ENCODE results near the gene PROM2.

Gene PROM2

DNA sequence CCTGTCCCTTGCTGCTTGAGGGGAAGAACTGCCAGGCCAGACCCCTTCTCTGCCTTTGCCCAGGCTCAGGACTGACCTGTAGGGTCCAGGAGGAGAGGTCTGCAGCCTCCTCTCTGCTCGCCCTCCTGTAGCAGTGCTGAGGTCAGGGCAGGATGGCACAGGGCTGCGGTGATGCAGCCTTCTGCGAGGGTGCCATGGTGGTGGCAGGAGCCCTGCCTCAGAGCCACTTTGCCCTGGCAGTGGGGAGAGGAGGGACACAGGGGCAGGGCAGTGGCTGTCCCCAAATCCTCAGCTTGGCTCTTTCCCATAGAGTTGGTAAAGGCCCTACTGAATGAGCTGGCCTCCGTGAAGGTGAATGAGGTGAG, 884 bp downstream of the PROM2 start:
- Histone ChIP-seq H3K27me3 (ENCODE audit: insufficient read depth, low read length, poor library complexity) (no peaks in the 10 kb centered on the region), H2BK15ac (replicated peaks; ENCODE audit: low read depth) (no peak overlapping the region), H3K9ac (ENCODE audit: low read length) (no peak overlapping the region), H2BK120ac (ENCODE audit: low read depth, low read length) (no peak overlapping the region), H4K5ac (ENCODE audit: low read length) (no peak overlapping the region), H3K23ac (ENCODE audit: low read length) (no peak overlapping the region), H3K4me3 (ENCODE audit: low read length) (no peak overlapping the region), H3K4ac (ENCODE audit: low read depth, low read length) (no peak overlapping the region), H3K79me1 (ENCODE audit: low read length) (no peaks in the 10 kb centered on the region), H3K56ac (ENCODE audit: low read length) (peak overlapping the region; percentile 44), H3K18ac (ENCODE audit: low read length) (no peak overlapping the region), H2AK5ac (ENCODE audit: low read length) (no peak overlapping the region), H3K36me3 (ENCODE audit: control insufficient read depth, insufficient read depth, low read length) (no peaks in the 10 kb centered on the region), H3K27ac (ENCODE audit: low read depth, low read length) (no peak overlapping the region), H4K8ac (ENCODE audit: low read depth, low read length) (no peak overlapping the region), H3K4me2 (ENCODE audit: low read length) (no peak overlapping the region), H3K79me2 (ENCODE audit: control insufficient read depth, insufficient read depth, low read length) (no peaks in the 10 kb centered on the region), H3K4me1 (ENCODE audit: control insufficient read depth, low read depth, low read length) (peaks cover 5% of the 10 kb centered on the region), H2BK5ac (ENCODE audit: low read length) (no peak overlapping the region)
- DNase-seq = no peak
- no CpG with 5 or more reads among the region's 4 CpGs for WGBS (ENCODE audit: extremely low coverage, insufficient coverage, low lambda C conversion rate)

DNA sequence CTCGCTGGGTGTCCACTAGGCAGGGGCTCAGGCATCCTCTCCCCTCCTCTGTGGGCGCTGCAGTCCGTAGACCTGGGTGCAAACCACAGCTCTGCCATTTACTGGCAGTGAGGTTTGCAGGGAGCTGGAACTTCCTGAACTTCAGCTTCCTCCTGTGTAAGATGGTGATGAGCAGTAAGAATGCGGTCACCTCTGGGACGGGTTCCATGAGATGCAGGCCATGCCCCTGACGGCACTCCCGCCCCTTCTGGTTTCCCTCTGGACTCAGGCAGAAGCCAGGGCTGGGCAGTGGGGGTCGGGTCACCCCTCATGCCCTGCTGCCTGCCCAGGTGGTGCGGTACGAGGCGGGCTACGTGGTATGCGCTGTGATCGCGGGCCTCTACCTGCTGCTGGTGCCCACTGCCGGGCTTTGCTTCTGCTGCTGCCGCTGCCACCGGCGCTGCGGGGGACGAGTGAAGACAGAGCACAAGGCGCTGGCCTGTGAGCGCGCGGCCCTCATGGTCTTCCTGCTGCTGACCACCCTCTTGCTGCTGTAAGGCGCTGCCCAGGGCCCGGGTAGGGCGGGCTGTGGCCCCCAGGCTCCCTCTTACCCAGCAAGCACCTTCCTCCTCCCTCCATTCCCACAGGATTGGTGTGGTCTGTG, 1.5 kb downstream of the PROM2 start:
- no peak for DNase-seq
- H4K8ac ChIP-seq (ENCODE audit: low read depth, low read length) = no peak overlapping the region
- WGBS (ENCODE audit: extremely low coverage, insufficient coverage, low lambda C conversion rate) = no CpG with 5 or more reads among the region's 28 CpGs
- H3K9ac ChIP-seq (ENCODE audit: low read length) = no peak overlapping the region
- no peak overlapping the region for H2BK15ac ChIP-seq (replicated peaks; ENCODE audit: low read depth)
- H3K79me2 ChIP-seq (ENCODE audit: control insufficient read depth, insufficient read depth, low read length) = no peaks in the 10 kb centered on the region
- H3K4me2 ChIP-seq (ENCODE audit: low read length) = no peak overlapping the region
- no peak overlapping the region for H2BK5ac ChIP-seq (ENCODE audit: low read length)
- no peak overlapping the region for H2BK120ac ChIP-seq (ENCODE audit: low read depth, low read length)
- H3K36me3 ChIP-seq (ENCODE audit: control insufficient read depth, insufficient read depth, low read length) = no peaks in the 10 kb centered on the region
- peaks cover 5% of the 10 kb centered on the region for H3K4me1 ChIP-seq (ENCODE audit: control insufficient read depth, low read depth, low read length)
- H2AK5ac ChIP-seq (ENCODE audit: low read length) = no peak overlapping the region
- no peak overlapping the region for H4K5ac ChIP-seq (ENCODE audit: low read length)
- no peak overlapping the region for H3K18ac ChIP-seq (ENCODE audit: low read length)
- peak overlapping the region; percentile 7 for H3K56ac ChIP-seq (ENCODE audit: low read length)
- no peak overlapping the region for H3K23ac ChIP-seq (ENCODE audit: low read length)
- H3K4ac ChIP-seq (ENCODE audit: low read depth, low read length) = no peak overlapping the region
- H3K79me1 ChIP-seq (ENCODE audit: low read length) = no peaks in the 10 kb centered on the region
- H3K4me3 ChIP-seq (ENCODE audit: low read length) = no peak overlapping the region
- H3K27me3 ChIP-seq (ENCODE audit: insufficient read depth, low read length, poor library complexity) = no peaks in the 10 kb centered on the region
- H3K27ac ChIP-seq (ENCODE audit: low read depth, low read length) = no peak overlapping the region

DNA sequence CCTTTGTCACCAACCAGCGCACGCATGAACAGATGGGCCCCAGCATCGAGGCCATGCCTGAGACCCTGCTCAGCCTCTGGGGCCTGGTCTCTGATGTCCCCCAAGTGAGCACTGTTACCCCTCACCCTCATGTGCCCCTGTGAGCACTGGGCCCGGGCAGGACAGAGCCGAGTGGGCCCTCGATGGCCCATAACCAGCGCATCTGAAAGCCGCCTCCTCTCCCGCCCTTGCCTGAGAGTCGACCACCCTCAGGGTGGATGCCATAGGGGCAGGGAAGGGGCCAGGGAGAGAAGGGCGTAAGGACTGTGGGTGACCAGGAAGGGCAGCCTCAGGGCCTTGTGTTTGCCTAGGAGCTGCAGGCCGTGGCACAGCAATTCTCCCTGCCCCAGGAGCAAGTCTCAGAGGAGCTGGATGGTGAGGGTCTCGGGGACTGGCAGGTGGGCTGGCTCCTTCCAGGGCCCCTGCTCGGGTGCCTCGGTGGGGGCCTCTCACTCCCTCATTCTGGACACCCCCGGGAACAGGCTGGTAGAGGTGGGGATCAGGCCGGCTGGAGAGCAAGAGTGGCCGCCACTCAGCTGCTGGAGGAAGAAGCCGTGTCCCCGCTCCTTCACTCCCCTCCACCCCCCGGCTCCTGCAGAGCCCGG, 2.1 kb downstream of the PROM2 start:
- H3K56ac ChIP-seq (ENCODE audit: low read length) = no peak overlapping the region
- no peak overlapping the region for H3K4ac ChIP-seq (ENCODE audit: low read depth, low read length)
- no peaks in the 10 kb centered on the region for H3K36me3 ChIP-seq (ENCODE audit: control insufficient read depth, insufficient read depth, low read length)
- no peak for DNase-seq
- peaks cover 5% of the 10 kb centered on the region for H3K4me1 ChIP-seq (ENCODE audit: control insufficient read depth, low read depth, low read length)
- no peak overlapping the region for H2AK5ac ChIP-seq (ENCODE audit: low read length)
- H3K4me3 ChIP-seq (ENCODE audit: low read length) = no peak overlapping the region
- H3K18ac ChIP-seq (ENCODE audit: low read length) = no peak overlapping the region
- H4K5ac ChIP-seq (ENCODE audit: low read length) = no peak overlapping the region
- H2BK5ac ChIP-seq (ENCODE audit: low read length) = no peak overlapping the region
- no CpG with 5 or more reads among the region's 22 CpGs for WGBS (ENCODE audit: extremely low coverage, insufficient coverage, low lambda C conversion rate)
- no peak overlapping the region for H2BK120ac ChIP-seq (ENCODE audit: low read depth, low read length)
- no peak overlapping the region for H2BK15ac ChIP-seq (replicated peaks; ENCODE audit: low read depth)
- H3K23ac ChIP-seq (ENCODE audit: low read length) = no peak overlapping the region
- H3K79me1 ChIP-seq (ENCODE audit: low read length) = no peaks in the 10 kb centered on the region
- no peak overlapping the region for H3K4me2 ChIP-seq (ENCODE audit: low read length)
- H3K9ac ChIP-seq (ENCODE audit: low read length) = no peak overlapping the region
- H3K27me3 ChIP-seq (ENCODE audit: insufficient read depth, low read length, poor library complexity) = no peaks in the 10 kb centered on the region
- no peak overlapping the region for H4K8ac ChIP-seq (ENCODE audit: low read depth, low read length)
- H3K27ac ChIP-seq (ENCODE audit: low read depth, low read length) = no peak overlapping the region
- no peaks in the 10 kb centered on the region for H3K79me2 ChIP-seq (ENCODE audit: control insufficient read depth, insufficient read depth, low read length)

DNA sequence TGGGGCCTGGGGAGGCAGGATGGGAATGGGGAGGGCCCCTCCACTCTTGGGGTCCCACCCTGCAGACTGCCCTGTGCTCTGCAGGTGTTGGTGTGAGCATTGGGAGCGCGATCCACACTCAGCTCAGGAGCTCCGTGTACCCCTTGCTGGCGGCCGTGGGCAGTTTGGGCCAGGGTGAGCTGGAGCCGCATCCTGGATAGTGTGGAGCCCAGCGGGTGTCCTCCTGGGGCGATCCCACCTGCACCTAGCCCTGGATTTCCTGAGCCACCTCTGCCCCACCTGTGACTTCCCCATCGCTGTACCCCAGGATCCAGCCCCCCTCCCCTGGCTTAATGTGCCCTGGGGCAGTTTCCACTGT, 2.6 kb downstream of the PROM2 start:
- H3K27me3 ChIP-seq (ENCODE audit: insufficient read depth, low read length, poor library complexity) = no peaks in the 10 kb centered on the region
- no peaks in the 10 kb centered on the region for H3K79me2 ChIP-seq (ENCODE audit: control insufficient read depth, insufficient read depth, low read length)
- no peak overlapping the region for H3K4me3 ChIP-seq (ENCODE audit: low read length)
- no peak overlapping the region for H2BK15ac ChIP-seq (replicated peaks; ENCODE audit: low read depth)
- no peak for DNase-seq
- no peak overlapping the region for H3K9ac ChIP-seq (ENCODE audit: low read length)
- H3K4me2 ChIP-seq (ENCODE audit: low read length) = no peak overlapping the region
- H3K23ac ChIP-seq (ENCODE audit: low read length) = no peak overlapping the region
- WGBS (ENCODE audit: extremely low coverage, insufficient coverage, low lambda C conversion rate) = no CpG with 5 or more reads among the region's 9 CpGs
- peaks cover 5% of the 10 kb centered on the region for H3K4me1 ChIP-seq (ENCODE audit: control insufficient read depth, low read depth, low read length)
- H3K79me1 ChIP-seq (ENCODE audit: low read length) = no peaks in the 10 kb centered on the region
- H3K18ac ChIP-seq (ENCODE audit: low read length) = no peak overlapping the region
- no peak overlapping the region for H3K27ac ChIP-seq (ENCODE audit: low read depth, low read length)
- no peak overlapping the region for H4K8ac ChIP-seq (ENCODE audit: low read depth, low read length)
- no peak overlapping the region for H3K4ac ChIP-seq (ENCODE audit: low read depth, low read length)
- no peaks in the 10 kb centered on the region for H3K36me3 ChIP-seq (ENCODE audit: control insufficient read depth, insufficient read depth, low read length)
- no peak overlapping the region for H2BK5ac ChIP-seq (ENCODE audit: low read length)
- no peak overlapping the region for H4K5ac ChIP-seq (ENCODE audit: low read length)
- no peak overlapping the region for H3K56ac ChIP-seq (ENCODE audit: low read length)
- no peak overlapping the region for H2AK5ac ChIP-seq (ENCODE audit: low read length)
- no peak overlapping the region for H2BK120ac ChIP-seq (ENCODE audit: low read depth, low read length)

DNA sequence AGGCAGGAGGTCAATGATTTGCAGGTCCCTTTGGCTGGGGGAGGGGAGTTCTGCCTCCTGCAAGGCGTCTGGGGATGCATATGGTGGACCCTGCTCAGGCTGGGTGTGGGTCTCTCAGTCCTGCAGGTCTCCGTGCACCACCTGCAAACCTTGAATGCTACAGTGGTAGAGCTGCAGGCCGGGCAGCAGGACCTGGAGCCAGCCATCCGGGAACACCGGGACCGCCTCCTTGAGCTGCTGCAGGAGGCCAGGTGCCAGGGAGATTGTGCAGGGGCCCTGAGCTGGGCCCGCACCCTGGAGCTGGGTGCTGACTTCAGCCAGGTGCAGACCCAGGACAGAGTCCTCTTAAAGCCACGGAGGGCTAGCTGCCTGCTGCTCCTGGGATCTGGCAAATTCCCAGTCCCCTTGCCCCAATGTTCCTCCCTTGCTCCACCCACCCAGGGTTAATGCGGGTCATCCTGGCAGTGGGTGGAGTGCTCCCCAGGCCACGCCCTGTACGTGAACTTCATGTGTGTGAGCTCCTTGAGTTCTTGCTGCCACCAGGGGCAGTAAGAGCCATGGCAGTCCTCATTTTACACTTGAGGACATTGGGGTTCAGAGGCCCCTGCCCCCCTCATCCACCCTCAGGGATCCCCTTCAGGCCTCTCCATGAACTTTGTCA, 3.1 kb downstream of the PROM2 start:
- Histone ChIP-seq H4K8ac (ENCODE audit: low read depth, low read length) (no peak overlapping the region), H2BK120ac (ENCODE audit: low read depth, low read length) (no peak overlapping the region), H3K79me2 (ENCODE audit: control insufficient read depth, insufficient read depth, low read length) (no peaks in the 10 kb centered on the region), H2AK5ac (ENCODE audit: low read length) (no peak overlapping the region), H3K27me3 (ENCODE audit: insufficient read depth, low read length, poor library complexity) (no peaks in the 10 kb centered on the region), H3K4me3 (ENCODE audit: low read length) (no peak overlapping the region), H3K9ac (ENCODE audit: low read length) (no peak overlapping the region), H3K23ac (ENCODE audit: low read length) (no peak overlapping the region), H3K27ac (ENCODE audit: low read depth, low read length) (no peak overlapping the region), H3K36me3 (ENCODE audit: control insufficient read depth, insufficient read depth, low read length) (no peaks in the 10 kb centered on the region), H2BK15ac (replicated peaks; ENCODE audit: low read depth) (no peak overlapping the region), H3K4me1 (ENCODE audit: control insufficient read depth, low read depth, low read length) (peaks cover 5% of the 10 kb centered on the region), H3K18ac (ENCODE audit: low read length) (no peak overlapping the region), H3K79me1 (ENCODE audit: low read length) (no peaks in the 10 kb centered on the region), H3K56ac (ENCODE audit: low read length) (peak overlapping the region; percentile 25), H4K5ac (ENCODE audit: low read length) (no peak overlapping the region), H3K4ac (ENCODE audit: low read depth, low read length) (no peak overlapping the region), H3K4me2 (ENCODE audit: low read length) (no peak overlapping the region), H2BK5ac (ENCODE audit: low read length) (no peak overlapping the region)
- no CpG with 5 or more reads among the region's 11 CpGs for WGBS (ENCODE audit: extremely low coverage, insufficient coverage, low lambda C conversion rate)
- peak; percentile 68 for DNase-seq
